HG03159 (cell line): ENCODE results near the gene NUAK2.

Experiments
- ATAC-seq: cut with Tn5 transposase; IDR thresholded peaks from one replicate; pipeline ENCODE4 v1.9.1; 2021; ENCODE audit warnings: mild to moderate bottlenecking, moderate library complexity; ENCODE audit not compliant: unreplicated experiment

Gene NUAK2

DNA sequence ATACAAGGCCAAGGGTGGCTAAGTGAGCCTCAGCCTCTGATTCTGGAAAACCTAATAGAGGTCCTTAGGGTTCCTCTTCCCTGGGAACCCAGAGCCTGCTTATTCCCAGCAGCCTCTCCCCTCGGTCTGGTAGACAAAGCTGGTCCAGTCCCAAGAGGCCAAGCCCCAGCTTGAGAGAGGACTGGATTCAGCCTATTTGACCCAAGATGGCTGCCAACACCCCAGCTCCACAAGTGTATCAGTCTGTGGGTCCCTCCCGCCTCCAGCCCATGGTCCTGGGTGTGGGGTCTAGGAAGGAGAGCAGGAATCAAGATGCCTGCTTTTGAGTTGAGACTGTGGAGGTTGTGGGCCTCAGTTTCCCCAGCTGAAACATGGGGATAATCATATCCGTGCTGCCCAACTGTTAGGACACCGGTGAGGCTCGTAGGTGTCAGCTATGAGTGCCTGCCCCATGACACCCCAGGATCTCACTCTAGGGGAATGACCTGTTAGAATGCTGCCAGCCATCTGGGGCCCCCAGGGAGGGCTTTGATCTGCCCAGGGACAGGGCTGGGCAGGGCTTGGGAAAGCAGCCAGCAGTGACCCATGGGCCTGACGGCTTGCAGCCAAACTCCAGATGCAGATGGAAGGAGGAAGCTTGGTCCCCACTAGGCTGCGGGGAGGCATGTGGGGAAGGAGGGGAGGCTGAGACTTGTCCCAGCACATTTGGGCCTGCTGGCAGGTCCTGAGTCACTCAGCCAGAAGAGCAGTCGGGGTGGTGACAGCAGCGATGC lies 45.4 kb downstream of the NUAK2 start:
- no peak for ATAC-seq

DNA sequence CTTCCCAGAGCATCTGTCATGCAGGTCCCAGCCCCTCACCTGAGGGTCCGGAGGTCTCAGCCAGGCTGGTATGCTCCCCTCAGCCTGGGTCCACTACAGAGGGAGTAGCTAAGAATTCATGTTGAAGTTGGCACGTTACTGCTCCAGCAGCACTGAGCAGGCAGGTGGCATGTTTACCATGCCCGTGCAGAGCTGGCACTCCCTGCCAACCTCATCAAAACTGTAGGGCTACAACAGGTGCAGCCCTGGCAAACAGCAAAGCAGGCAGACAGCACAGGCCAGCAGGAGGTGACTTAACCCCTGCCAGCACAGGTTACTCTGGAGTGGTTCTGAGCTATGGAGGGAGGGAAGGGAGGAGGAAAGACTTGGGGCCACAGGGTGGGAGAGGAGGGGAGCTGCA lies 46.4 kb downstream of the NUAK2 start:
- ATAC-seq, result no peak

DNA sequence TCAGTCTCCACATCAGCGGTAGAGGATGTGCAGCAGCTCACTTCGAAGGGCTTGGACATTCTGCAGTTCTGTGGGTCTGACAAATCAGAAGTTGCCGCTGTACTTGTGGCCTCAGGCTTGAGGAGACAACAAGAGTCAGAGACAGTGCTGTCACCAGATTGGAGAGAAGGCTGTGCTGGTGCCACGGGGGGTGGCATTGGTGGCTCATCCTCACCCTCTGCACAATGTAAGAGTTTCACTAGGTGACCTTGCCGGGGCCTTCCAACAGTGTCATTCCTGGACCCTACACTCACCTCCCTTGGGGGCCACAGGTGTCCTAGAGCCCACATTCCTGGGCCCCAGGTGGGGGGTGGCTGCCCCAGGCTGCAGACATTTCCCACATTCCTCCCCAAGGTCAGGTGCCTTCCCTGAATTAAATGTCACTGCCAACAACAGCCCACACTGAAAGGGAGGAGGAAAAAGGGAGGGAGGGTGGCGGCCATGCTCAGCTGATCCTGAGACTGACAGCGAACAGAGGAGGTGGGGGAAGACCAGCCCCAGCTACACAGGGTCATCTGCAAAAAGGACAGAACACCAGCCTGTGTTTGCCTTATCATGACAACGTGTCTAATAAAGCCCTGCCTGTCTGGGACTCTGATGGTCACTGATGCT lies 47.4 kb downstream of the NUAK2 start:
- no peak for ATAC-seq

DNA sequence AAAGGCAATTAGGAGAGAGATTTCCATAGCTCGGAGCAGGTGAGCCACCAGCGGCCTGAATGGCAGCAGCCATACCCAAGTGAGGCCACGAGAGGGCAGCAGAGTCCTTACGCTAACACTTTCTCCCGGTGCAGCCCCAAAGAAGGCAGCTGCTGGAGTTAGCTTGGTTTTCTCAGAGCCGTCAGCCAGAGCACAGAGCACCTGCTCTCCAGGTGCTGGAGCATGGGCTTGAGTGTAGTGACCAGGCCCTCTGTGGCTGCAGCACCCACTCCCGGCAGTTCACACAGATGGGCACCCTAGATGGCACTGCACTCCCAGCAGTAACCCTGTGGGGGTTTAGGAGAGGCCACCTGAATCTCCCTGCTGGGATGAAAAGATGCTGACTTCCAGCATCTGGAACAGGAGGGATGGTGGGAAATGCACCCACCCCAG lies 48.0 kb downstream of the NUAK2 start:
- peak; percentile 54 for ATAC-seq

DNA sequence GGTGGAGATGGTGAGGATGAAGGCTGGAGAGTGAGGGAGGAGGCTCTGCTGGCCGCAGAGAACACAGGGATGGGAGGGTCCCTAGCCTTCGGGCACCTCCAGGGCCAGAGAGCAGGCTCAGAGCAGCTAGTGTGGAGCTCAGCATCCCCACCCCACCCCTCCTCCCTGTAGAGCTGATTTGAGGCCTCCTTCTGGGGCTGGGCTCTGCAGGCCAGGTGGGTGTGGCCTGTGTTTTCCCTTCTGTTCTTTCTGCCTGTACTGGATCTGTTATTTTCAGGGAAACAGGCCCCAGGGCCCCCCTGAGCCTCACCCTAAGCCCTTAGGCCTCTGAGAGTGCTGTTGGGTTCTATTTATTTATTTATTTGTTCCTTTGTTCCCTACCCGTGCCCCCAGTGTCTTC lies 49.0 kb downstream of the NUAK2 start:
- no peak for ATAC-seq

DNA sequence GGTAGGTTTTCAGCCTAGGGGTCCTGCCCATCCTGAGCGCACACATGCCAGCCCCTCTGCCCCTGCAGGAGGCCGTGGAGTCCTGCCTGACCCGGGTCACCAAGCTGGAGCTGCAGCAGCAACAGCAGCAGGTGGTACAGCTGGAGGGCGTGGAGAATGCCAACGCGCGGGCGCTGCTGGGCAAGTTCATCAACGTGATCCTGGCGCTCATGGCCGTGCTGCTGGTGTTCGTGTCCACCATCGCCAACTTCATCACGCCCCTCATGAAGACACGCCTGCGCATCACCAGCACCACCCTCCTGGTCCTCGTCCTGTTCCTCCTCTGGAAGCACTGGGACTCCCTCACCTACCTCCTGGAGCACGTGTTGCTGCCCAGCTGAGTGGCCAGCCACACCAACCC lies 49.8 kb downstream of the NUAK2 start:
- no peak for ATAC-seq

DNA sequence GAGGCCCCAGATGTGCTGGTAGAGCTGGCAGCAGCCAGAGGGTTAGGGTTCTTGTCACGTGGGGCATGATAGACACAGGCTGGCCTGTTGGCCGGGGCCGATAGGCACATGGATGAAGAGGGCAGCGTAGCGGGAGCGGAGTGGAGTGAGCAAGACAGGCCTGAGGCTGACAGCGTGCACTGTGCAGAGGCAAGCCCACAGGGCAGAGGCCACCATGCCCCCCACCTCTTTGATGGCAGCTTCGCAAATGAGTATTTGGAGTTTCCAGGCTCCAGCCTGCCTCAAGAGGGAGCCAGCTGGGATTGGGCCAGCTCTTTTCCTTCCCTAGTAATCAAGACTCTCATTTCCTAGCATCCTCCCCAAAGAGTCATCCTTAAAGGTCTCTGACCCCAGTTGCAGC lies 50.3 kb downstream of the NUAK2 start:
- ATAC-seq, result no peak

DNA sequence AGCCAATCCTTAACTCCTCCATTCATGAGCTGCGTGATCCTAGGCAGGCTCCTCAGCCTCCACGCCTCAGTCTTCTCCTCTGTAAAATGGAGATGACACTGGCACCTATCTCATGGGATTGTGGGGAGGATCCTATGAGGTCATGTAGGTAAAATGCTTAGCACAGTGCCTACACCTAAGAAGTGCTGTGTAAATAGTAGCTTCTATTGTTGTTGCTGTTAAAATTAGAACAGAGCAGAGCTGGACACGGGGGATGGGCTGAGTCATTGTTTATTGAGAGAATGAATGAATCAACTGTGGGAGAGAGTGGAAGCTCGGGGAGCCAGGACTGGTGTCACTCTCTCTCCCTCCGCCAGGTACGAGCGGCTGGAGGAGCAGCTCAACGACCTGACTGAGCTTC lies 50.8 kb downstream of the NUAK2 start:
- ATAC-seq, result no peak

DNA sequence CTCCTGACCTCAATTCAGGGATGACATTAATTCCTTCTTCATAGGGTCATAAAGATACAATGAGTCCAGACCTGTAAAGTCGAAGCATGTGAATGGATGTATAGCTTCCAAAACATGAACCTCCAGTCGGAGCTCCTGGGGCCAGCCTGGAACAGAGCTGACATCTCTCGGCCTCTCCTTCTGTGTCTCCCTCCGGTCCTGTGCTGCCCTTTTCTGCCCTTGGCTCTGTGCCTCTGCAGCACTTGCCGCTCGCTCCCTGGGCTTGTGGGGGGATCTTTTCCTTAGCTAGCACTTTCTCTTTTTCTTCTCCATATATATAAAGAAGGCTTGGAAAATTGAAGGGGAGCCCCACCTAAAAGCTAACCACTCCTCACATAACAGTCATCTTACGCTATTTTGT lies 51.3 kb downstream of the NUAK2 start:
- no peak for ATAC-seq

DNA sequence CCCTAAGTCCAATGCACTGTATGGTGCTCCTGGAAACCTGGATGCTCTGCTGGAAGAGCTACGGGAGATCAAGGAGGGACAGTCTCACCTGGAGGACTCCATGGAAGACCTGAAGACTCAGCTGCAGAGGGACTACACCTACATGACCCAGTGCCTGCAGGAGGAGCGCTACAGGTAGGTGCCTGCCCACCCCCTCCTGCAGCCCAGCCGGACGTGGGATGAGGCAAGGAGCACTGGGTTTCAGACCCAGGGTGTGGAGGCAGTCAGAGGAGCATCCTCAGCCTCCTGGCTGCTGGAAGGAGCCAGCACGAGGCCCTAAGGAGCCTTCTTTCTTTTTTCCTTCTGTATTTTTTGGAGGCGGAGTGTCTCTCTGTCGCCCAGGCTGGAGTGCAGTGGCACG lies 51.8 kb downstream of the NUAK2 start:
- ATAC-seq, result no peak

DNA sequence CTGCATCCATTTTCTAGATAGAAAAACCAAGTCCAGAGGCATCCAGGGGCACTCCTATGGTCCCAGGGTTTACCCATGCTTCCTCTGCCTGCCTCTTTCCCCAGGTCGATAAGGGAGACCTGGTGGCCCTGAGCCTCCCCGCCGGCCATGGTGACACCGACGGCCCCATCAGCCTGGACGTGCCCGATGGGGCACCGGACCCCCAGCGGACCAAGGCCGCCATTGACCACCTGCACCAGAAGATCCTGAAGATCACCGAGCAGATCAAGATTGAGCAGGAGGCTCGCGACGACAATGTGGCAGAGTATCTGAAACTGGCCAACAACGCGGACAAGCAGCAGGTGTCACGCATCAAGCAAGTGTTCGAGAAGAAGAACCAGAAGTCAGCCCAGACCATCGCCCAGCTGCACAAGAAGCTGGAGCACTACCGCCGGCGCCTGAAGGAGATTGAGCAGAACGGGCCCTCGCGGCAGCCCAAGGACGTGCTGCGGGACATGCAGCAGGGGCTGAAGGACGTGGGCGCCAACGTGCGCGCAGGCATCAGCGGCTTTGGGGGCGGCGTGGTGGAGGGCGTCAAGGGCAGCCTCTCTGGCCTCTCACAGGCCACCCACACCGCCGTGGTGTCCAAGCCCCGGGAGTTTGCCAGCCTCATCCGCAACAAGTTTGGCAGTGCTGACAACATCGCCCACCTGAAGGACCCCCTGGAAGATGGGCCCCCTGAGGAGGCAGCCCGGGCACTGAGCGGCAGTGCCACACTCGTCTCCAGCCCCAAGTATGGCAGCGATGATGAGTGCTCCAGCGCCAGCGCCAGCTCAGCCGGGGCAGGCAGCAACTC lies 52.5 kb downstream of the NUAK2 start:
- no peak for ATAC-seq

DNA sequence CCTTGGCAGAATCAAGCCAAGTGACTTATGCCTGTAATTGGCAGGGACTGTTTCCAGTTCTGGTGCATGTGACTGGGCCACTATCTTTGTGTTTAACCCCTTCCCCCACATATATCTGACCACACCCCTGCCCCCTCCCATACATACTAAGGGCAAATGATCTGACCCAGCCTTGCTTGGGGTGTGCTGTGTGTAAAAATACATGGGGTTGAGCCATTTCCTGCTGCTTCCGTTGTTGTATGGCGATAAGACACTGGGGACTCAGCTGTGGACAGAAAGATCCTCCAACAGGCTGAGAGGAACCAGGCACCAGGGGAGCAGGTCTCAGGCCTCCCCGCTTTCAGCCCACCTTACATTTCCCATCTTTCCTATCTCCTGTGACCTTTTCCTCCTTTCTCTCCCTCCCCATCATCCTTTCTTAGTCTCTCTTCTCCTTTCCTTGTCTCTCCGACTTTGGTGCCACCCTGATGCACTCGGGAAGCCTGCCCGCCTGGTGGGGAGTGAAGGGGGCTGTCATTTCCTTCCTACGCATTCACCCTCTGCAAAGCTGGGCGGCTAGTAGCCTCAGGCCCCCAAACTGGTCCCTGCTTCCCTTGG lies 54.1 kb downstream of the NUAK2 start:
- ATAC-seq, result no peak

DNA sequence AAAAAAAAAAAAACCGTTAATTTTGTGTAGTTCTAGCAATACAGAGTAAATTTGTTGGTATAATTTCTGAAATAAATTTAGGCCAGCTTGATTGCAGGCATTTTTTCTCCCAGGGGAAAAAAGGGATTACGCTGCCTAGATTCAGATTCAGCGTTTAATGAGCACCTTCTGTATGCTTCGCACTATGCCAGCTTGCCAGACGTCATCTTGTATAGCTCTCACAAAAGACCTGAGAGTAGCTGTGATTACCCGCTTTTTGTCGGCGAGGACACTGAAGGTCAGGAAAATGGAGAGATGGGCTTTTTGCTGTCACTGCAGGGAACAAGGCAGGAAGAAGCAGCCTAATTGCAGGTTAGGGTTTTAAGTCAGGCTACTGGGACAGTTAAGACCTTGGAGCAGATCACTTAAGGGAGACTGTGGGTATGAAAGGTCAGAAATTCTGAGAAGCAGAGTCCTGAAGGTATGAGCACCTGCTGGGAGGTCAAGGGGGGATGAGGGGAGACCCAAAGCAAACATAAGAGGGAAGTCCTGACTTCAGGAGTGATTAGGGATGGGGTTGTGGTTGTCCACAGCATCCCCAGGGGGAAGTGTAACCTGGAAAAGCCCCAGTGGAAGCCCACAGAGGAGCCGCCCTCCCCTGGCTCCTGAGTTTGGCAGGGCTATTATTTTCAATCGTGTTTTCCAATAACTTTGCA lies 54.8 kb downstream of the NUAK2 start:
- no peak for ATAC-seq

DNA sequence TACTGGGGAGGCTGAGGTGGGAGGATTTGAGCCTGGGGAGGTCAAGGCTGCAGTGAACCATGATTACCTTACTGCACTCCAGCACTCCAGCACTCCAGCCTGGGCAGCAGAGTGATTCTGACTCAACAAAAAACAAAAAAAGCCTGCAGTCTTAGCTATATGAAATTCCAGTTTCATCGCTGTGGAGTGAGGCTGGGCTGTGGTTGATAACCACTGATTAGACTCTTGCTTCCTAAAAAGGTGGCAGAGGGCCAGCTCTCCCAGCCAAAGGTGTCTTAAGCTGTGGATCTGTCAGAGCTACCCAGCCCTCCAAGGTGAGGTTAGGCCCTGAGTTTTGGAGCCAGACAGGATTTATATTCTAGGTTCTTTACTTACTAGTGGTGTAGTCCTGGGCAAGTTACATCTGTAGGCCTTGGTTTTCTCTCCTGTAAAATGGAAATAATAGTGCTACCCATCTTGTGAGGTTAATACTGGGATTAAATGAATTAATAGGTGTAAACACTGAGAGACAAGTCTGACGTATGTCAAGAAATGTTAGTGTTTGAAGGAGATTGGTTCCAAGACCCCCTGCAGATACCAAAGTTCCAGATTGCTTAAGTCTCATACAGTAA lies 57.9 kb downstream of the NUAK2 start:
- ATAC-seq, result no peak

DNA sequence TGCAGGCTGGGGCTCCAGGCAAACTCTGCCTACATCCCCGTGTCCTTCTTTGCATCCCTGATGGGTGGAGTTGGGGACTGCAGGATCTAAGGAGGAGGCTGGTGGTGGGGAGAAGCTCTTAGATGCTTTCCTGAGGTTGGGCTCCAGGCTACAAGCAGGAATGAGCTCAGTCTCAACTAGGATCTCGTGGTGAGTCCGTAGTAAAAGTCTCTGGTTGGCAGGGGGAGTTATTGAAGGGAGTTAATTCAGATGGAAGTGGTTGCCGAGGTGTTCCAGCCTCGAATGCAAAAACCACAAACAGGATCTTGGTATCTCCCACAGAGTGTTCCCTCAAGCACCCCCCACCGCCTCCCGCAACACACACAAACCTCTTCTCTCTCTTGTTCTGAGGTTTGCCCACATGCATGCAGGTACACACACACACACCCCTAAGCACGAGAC lies 58.8 kb downstream of the NUAK2 start:
- no peak for ATAC-seq

DNA sequence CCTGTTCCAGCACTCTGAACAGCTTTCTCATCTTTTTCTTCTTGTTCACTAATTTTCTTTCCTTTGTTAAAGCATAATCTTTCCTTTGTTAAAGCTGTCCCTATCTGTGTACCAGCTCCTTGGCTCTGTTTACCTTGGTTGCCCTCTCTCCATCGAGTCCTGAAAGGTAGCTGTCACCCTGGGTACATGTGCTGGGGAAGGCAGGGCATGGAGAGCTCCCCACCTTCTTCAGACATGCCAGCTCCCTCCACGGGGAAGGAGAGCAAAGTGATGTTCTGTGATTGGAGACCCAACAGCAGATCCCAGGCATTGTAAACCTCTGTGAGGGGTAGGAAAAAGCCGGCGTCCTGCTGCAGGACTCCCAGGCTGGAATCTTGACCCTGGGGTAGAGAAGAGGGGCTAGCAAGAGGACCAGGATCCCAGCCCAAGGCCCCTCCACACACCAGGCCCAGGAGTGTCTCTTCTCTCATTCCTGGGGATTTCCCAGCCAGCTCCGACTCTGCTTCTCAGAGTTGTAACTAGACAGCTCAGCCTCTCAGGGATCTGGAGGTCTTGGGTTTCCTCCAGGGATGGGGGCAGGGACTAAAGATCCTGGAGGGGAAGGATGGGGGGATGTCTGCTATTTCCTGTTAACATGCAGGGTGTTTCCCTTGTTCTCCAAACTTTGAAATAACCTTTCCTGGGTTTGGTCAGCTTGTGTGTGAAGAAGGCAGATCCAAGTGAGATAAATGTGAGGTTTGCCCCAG lies 59.4 kb downstream of the NUAK2 start:
- ATAC-seq, result no peak

DNA sequence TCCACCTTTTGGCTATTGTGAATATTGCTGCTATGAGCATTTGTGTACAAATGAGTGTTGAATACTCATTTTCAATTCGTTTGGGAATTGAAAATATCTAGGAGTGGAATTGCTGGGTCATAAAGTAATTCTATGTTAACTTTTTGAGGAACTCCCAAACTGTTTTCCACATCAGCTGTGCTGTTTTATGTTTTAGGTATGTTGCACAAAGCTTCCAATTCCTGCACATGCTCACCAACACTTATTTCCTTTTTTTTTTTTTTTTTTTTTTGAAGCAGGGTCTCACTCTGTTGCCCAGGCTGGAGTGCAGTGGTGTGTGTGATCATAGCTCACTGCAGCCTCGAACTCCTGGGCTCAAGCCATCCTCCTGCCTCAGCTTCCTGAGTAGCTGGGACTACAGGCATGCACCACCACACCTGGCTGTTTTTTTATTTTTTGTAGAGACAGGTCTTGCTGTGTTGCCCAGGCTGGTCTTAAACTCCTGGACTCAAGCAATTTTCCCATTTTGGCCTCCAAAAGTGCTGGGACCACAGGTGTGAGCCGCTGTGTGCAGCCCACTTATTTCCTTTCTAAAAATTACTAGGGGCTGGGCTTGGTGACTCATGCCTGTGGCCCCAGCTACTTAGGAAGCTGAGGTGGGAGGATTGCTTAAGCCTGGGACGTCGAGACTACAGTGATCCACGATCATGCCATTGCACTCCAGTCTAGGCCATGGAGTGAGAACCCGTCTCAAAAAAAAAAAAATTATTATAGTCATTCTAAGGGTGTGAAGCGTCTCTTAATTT lies 60.4 kb downstream of the NUAK2 start:
- ATAC-seq, result no peak

DNA sequence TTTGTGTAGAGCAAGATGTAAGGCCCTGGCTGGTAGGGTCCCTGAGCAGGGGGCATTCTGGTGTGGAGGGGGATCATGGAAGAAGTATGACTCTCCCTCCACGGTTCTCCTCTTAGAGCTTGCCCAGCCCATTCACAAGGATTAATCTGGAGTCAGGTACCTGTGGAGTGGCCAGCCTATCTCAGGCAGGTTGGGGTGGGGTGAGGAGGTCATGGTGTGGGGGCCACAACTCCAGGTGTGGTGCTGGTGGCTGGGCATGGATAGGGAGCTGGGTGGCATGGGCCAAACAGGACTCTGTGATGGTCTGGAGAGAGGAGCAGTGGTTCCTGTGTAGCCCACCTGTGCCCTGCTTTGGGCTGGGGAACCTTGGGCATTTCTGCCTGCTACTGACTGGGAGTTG lies 61.5 kb downstream of the NUAK2 start:
- ATAC-seq, result no peak

DNA sequence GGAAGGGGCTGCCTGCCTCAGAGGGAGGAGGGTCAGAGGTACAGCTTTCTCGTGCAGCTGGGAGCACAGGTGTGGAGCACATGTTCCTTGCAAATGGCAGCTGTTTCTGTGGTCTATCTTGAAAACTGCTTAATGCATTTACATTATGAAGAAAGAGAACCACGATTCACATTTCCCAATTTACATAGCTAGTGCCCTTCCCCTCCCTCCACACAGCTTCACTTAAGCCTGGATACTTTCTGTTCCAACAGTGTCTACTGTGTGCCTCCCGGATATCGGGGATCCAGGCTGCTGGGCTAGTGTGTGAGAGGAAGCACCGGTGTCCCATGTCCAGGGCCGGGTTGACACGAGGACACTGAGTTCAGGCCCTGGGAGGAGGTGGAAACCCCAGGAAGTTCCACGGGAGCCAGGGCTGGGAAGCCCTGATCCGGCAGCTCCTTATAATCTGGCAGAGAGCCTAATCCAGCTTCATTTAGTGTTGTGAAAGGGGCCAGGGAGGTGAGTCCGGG lies 62.2 kb downstream of the NUAK2 start:
- ATAC-seq, result no peak
